NOMO-1 treated with dmso at 0.1 percent for 144 hours (cell line): ENCODE results near the gene TUT1.
"Not testable (repeated sequence)": the region's sequence is repeated elsewhere in the genome, so short reads cannot be mapped to it uniquely, and the experiment has no call there.

Experiments
- DNase-seq: peaks from one replicate; lab custom pipeline; 2025; ENCODE audit not compliant: unreplicated experiment; lab: John Stamatoyannopoulos, UW

Gene TUT1, protein sequence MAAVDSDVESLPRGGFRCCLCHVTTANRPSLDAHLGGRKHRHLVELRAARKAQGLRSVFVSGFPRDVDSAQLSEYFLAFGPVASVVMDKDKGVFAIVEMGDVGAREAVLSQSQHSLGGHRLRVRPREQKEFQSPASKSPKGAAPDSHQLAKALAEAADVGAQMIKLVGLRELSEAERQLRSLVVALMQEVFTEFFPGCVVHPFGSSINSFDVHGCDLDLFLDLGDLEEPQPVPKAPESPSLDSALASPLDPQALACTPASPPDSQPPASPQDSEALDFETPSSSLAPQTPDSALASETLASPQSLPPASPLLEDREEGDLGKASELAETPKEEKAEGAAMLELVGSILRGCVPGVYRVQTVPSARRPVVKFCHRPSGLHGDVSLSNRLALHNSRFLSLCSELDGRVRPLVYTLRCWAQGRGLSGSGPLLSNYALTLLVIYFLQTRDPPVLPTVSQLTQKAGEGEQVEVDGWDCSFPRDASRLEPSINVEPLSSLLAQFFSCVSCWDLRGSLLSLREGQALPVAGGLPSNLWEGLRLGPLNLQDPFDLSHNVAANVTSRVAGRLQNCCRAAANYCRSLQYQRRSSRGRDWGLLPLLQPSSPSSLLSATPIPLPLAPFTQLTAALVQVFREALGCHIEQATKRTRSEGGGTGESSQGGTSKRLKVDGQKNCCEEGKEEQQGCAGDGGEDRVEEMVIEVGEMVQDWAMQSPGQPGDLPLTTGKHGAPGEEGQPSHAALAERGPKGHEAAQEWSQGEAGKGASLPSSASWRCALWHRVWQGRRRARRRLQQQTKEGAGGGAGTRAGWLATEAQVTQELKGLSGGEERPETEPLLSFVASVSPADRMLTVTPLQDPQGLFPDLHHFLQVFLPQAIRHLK

GRCh38 chr11:62591448-62592145, at the start of gene TUT1:
Gene TUT1, minus strand, starts transcription at chr11:62591523. Its CDS starts 38 bp downstream, at chr11:62591485.
- peak; percentile 99 for DNase-seq

GRCh38 chr11:62632492-62632891, 41.2 kb upstream of the TUT1 start:
- no peak for DNase-seq

- no peak for DNase-seq
These were observed 36.4 kb upstream of the TUT1 start for GRCh38 chr11:62627713-62628112.

- DNase-seq, result no peak
These were observed 31.3 kb upstream of the TUT1 start for GRCh38 chr11:62622476-62623089.

GRCh38 chr11:62621567-62622470, 30.5 kb upstream of the TUT1 start, which contains the start of gene B3GAT3:
Gene B3GAT3, minus strand, starts transcription at chr11:62621986. Its CDS starts 39 bp downstream, at chr11:62621947.
- DNase-seq, result peak; percentile 93

DNA sequence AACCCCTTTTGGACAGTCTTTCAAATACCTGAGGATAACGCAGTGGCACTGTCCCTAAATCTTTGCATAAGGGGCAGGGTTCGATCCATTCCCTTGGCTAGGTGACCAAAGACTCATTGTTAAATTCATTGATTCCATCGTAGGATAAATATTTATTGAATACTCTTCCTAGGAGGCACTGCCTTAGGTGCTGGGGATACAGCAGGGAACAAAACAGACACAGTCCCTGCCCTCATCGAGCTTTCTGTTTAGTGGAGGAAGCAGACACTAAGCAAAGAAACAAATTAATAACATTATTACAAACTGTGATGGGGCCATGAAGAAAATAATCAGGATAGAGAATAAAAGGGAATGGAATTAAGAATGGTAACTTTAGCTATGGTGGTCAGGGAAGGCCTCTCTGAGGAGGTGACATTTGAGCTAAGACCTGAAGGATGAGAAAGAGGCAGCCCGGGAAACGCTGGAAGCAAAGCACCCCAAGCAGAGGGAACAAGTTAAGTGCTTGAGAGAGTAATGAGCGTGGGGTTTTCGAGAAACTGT, 29.8 kb upstream of the TUT1 start:
- no peak for DNase-seq

- DNase-seq, result not testable (repeated sequence)
These were observed 25.6 kb upstream of the TUT1 start for GRCh38 chr11:62616957-62617356.

DNA sequence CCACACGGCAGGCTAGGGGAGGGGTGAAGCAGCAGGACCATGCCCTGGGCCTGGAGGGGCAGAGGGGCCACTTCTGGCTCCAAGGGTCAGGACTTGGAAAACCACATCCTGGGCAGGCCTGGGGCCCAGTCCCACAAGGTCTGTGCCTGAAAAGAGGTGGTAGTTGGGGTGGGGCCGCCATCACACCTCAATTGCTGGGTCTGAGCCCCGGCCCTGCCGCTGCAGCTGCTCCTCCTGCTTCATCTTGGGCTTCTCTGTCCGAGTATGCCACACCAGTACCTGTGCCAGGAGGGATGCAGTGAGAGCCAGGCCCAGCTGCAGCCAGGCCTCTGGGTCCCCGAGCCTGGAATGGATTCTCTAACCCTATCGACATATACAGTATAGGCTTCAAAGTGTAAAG, 24.2 kb upstream of the TUT1 start:
- DNase-seq, result no peak

DNA sequence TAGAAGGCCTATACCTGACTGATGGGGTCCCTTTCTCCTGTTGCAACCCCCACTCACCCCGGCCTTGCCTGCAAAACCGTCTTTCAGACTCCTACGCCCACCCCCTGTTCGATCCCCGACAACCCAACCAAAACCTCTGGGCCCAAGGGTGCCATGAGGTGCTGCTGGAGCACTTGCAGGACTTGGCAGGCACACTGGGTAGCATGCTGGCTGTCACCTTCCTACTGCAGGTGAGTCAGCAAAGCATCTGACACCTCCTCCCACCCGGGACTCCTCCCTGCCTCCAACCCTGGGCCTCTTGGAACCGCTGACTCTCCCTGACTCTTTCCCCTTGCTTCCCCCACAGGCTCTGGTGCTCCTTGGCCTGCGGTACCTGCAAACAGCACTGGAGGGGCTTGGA, 23.0 kb upstream of the TUT1 start:
- no peak for DNase-seq

DNA sequence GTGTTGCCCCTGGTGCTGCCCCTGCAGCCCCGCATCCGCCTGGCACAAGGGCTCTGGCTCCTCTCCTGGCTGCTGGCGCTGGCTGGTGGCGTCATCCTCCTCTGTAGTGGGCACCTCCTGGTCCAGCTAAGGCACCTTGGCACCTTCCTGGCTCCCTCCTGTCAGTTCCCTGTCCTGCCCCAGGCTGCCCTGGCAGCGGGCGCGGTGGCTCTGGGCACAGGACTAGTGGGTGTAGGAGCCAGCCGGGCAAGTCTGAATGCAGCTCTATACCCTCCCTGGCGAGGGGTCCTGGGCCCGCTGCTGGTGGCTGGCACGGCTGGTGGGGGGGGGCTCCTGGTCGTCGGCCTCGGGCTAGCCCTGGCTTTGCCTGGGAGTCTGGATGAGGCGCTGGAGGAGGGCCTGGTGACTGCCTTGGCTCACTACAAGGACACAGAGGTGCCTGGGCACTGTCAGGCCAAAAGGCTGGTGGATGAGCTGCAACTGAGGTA, 22.0 kb upstream of the TUT1 start:
- no peak for DNase-seq

DNA sequence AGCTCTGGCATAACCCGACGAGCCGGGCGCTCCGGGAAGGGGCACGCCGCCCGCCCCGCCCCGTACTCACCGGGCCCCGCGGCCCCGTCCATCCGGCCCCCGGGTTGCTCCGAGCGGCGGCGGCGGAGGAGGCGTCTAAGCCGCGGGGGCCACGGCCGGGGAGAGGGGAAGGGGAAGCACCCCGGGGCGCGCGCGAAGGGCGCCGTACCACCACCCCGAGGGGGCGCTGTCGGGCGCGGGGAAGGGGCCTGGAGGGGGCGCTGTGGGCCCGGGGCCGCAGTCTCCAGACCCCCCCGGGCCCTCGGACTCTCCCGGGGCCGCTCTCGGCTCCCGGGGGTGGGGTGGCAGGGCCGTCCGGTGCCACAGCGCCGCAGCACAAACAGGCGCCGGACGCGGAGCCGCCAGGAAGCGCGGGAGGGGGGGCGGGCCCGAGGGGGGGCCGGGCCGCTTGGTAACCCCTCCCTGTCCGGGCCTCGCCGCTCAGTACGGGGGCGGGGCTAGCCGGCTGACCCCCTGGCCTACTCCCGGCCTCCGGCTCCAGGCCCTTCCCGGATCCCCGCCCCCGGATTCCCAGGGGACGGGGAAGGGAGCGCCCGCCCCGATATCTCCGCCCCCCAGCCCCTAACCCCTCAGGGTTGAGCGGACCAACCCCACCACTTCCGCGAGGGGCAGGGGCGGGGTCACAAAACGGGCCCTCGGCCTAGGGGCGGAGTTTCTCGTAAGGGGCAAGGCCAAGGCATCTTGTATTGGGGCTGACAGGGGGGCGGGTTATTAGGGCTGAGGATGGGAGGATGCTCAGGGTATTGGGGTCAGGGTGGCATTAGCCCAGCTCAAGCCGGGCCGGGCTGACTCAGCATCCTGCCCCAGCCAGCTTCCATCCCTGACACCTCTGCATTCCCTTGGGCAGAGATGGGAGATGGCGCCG, 21.3 kb upstream of the TUT1 start, which contains the start of the genes EML3 and ROM1:
Gene EML3 (minus strand): TSS at position 410 of the 925 bp plus-strand sequence. CDS start 318 bp downstream, at position 92.
Gene ROM1 (plus strand): TSS at position 892 of the 925 bp plus-strand sequence. CDS start 25 bp downstream, at position 917.
- peak; percentile 49 for DNase-seq

- peak; percentile 47 for DNase-seq
These were observed 20.5 kb upstream of the TUT1 start for GRCh38 chr11:62611705-62612365.

DNA sequence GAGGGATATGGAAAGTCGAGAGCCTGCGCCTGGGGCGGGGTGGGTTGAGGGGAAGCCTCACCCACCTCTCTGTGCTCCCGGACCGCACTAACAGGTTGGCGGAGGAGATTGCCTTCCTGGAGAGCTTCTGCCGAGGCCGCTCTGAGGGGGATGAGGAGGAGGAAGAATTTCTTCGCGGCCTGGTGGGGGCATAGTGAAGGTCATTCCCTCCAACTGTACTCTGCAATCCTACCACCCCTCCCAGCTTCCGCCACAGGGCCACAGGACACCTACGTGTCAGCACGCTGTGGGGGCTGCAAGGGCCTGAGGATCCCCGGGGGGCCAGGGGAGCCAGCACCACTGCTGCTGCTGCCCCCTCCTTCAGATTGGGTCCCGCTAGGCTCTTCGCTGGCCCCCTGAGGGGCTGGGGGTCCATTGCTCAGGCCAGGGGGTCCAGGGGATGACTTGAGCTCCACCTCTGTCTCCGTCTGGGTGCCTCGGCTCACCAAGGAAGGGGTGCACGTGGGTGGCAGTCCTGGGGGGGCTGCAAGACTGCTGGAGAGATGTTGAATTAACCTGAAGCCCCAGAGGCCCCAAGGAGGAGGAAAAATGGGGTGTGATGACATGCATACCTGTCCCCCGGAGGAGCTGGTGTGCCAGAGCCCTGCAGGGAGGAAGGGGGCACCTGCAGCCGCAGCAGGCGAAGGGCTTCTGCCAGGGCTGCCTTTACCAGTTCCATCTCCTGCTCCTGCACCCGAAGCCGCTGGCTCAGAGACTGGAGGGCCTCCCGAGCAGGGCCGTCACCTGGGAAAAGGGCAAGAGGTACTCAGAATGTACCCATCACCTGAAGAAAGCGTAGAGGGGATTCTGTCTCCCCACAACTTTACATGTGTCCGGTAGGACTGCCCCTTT, 19.7 kb upstream of the TUT1 start:
- no peak for DNase-seq

- no peak for DNase-seq
These were observed 19.1 kb upstream of the TUT1 start for GRCh38 chr11:62610403-62610802.

DNA sequence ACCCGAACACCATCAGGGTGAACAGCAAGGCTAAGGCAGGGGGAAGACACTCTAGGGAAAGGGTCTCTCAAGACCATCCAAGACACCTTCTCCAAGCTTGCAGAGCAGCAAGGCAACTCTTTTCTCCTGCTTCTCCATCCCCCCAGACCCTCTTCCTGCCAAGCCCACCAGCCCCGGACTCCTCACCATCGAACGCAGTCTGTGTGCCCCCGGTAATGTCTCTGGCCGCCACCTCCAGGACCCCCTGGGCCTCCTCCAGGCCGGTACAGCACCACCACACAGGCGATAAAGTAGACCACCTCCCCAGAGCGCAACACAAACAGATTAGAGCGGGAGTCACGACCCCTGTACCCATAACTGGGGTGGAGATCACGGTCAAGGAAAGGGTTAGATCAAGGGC, 17.5 kb upstream of the TUT1 start:
- no peak for DNase-seq

DNA sequence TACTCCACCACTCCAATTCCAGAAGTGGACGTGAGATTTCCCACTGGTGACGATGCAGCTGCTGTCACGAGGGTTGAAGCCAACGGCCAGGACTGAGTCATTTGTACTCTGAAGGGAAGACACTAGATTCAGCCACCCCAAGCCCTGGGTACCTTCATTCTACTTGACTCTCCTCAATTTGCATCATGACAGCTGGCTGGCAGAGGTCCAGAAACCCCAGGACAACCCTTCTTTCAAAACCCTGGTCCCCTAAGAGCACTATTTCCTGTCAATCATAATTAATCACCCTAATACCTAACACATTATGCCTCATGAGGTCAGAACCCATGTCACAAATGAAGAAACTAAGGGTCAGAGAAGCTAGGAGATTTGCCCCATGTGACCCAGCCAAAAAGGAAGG, 16.4 kb upstream of the TUT1 start:
- no peak for DNase-seq

DNA sequence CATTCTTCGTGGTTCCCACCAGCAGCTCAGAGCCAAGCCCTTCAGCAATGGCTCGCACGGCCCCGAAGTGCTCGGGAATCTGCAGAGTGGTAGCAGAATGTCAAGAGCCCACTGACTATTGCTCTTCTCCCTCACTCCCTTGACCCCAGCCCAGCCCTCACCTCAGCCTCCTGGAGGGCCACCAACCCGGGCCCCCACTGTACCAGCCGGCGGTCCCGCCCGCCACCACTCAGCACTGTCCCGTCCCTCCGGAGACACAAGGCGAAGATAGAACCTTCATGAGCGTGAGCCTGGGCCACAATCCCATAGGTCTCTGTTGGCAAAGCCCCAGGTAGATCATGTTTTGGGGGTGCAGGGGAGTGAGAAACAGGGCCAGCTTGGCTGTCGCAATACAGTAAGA, 14.6 kb upstream of the TUT1 start:
- no peak for DNase-seq
